Posterior cingulate gyrus (tissue), 11 donors: ENCODE measurements around the gene MYPN.
"Not testable (repeated sequence)": the region's sequence is repeated elsewhere in the genome, so short reads cannot be mapped to it uniquely, and the experiment has no call there.

Experiments
- DNase-seq, 10 donors: peaks; one replicate each; pipeline versions ENCODE4 v3.0.0 to v3.0.0-alpha.2; 2020 to 2021; ENCODE audit warnings: mixed read lengths in 3 of 10
- intact Hi-C: fragments of 100-400 bp; cut with DNase I; formaldehyde crosslinking; loops from one replicate; pipeline ENCODE4 v1.15.1; 2023

MYPN gene

GRCh38 chr10:68158031-68158430 is 48.7 kb downstream of the MYPN start:
- intact Hi-C loops: loop anchor here (5.0 kb wide), 2 partner anchors 76 to 371 kb away; no protein-coding TSS in a partner anchor
- DNase-seq: no peak

GRCh38 chr10:68163735-68164134 is 54.4 kb downstream of the MYPN start:
- intact Hi-C loops: no loop called here
- DNase-seq: no peak

- DNase-seq: no peak
- intact Hi-C loops: no loop called here
These were observed 56.4 kb downstream of the MYPN start for GRCh38 chr10:68165643-68166042.

- DNase-seq: no peak
- intact Hi-C loops: no loop called here
These were observed 57.7 kb downstream of the MYPN start for GRCh38 chr10:68166871-68167585.

GRCh38 chr10:68167586-68168189 is 58.4 kb downstream of the MYPN start:
- intact Hi-C loops: no loop called here
- no peak for DNase-seq

DNA sequence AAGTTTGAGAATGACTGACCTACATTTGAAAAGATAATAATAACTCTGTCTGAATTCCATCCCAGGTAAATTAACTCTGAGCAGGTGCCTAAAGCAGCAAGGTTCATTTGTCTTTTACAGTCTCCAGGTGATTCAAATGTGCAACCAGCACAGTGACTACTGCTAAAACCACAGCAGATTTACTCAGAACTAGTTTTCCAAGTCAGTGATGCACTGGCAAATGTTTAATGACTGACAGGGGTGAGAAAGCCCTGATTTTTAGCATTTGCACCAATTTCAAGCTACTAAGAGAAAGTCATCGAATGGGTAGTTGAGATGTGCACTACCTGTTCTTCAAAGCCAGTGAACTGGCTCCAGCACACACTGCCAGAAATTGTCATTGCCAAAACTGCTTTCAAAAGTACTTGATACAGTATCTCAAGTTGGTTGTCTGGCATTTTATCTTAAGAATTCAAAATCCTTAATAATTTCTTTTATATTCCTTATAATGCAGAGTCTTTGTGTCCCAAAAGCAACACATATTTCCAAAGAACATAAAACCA is 62.3 kb downstream of the MYPN start:
- intact Hi-C loops: no loop called here
- DNase-seq: no peak

GRCh38 chr10:68172324-68172723 is 63.0 kb downstream of the MYPN start:
- intact Hi-C loops: no loop called here
- no peak for DNase-seq

- intact Hi-C loops: no loop called here
- DNase-seq: no peak
These were observed 66.7 kb downstream of the MYPN start for GRCh38 chr10:68175949-68176348.

DNA sequence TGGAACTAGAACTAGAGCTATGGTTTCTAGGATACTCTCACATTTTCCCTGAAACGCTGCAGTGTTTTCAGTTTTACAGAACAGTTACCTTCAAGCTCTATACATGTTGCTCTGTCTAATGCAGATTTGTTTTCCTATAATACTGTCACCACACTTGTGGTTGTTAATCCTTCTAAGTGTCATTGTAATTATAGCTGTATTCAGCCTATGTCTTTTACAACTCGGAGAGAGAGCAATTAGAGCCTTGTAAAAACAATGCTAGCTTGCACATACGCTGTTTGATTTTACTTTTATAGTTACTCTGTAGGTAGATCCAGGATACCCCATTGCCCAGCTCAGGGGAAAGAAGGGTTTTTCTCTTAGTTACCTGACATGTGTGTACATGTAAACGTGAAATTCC is 67.5 kb downstream of the MYPN start:
- intact Hi-C loops: no loop called here
- DNase-seq: no peak

DNA sequence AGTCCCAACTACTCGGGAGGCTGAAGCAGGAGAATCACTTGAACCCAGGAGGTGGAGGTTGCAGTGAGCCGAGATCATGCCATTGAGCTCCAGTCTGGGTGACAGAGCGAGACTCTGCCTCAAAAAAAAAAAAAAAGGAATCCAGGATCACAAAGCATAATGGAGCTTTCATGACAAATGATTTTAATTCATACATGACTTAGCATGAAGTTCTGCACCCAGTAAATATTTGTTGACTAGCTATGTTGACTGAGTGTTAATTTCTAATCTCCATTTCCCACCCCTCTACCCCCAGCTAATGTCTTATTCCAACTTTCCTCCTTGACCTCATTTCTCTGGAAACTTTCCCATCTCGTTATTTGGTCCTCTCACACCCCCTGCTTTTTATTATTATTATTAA is 69.3 kb downstream of the MYPN start:
- intact Hi-C loops: no loop called here
- DNase-seq: no peak

DNA sequence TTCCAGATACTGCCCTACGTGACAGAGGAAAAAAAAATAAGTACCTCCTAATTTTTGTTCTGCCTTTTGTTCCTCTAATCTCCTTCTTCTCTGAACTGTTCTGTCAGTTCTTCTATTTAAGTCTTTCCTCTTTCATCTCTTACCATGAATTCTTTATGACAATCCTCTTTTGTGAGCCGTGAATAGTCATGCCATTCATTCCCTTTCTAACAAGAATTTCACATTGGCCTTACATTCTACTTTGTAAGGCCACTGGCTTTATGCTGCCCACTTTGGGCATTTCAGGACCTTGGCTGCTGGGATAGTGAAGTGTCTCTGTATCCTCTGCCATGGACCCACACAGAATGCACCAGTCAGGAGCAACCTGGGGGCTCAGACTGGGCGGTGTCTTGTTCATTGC is 69.7 kb downstream of the MYPN start:
- intact Hi-C loops: no loop called here

GRCh38 chr10:68180490-68180889 is 71.2 kb downstream of the MYPN start:
- intact Hi-C loops: no loop called here
- no peak for DNase-seq

More for the DNA sequence above, 69.7 kb downstream of the MYPN start:
- no peak for DNase-seq

DNA sequence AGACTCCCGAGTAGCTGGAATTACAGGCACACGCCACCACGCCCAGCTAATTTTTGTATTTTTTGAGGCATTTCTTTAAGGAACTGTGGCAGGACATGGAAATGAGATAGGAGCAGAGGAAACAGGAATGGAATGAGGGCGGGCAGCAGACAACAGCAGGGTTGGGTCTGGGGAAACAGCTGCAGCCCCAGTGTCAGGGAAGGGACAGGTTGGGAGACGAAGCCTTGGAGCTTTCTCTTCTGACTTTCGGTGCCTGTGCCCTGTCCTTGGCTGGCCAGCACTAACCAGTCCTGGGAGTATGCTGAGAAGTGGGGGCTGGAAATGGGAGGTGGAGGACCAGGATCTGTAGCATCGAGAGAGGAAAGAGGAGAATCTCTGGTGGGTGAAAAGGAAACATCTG is 75.3 kb downstream of the MYPN start:
- no peak for DNase-seq
- intact Hi-C loops: no loop called here

DNA sequence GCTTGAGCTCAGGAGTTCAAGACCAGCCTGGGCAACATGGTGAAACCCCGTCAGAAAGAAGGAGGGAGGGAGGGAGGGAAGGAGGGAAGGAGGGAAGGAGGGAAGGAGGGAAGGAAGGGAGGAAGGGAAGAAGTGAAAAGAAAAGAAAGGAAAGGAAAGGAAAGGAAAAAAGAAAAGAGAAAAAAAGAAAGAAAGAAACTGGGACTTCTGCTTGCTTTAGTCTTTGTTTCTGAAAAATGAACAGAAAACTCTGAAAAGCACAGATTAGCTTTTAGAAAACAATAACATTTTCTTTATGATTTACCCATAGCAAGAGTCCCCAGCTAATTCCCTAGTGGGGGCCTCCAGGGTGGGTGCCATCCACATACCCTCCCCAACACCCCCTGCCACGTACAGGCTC is 75.8 kb downstream of the MYPN start:
- no peak for DNase-seq
- intact Hi-C loops: no loop called here

GRCh38 chr10:68188835-68189234 is 79.5 kb downstream of the MYPN start:
- DNase-seq: no peak
- intact Hi-C loops: no loop called here

DNA sequence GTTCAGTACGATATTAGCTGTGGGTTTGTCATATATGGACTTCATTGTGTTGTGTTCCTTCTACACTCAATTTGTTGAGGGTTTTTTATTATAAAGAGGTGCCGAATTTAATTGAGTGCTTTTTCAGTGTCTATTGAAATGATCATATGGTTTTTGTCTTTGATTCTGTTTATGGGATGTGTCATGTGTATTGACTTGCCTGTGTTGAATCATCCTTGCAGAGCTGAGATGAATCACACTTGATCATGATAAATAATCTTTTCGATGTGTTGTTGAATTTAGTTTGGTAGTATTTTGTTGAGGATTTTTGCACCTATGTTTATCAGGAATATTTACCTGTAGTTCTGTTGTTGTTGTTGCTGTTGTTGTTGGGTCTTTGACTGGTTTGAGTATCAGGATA is 82.8 kb downstream of the MYPN start:
- intact Hi-C loops: no loop called here
- DNase-seq: no peak

DNA sequence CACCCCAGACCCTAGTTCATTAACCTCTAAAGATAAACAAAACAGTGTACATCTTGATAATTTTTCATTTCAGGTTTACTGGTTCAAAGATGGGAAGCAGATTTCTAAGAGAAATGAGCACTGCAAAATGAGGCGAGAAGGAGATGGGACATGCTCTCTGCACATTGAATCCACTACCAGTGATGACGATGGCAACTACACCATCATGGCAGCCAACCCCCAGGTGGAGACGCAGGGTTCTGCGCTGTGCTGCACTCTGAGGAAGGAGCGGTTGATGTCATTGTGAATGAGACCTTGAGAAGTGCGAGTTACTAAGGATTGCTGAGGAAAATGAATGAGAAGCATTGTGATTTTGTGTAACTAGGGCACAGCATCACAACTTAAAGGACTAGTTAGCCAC is 85.0 kb downstream of the MYPN start:
- intact Hi-C loops: no loop called here
- DNase-seq: no peak

- DNase-seq, intact Hi-C loops: not testable (repeated sequence)
These were observed 86.5 kb downstream of the MYPN start for GRCh38 chr10:68195776-68196175.

DNA sequence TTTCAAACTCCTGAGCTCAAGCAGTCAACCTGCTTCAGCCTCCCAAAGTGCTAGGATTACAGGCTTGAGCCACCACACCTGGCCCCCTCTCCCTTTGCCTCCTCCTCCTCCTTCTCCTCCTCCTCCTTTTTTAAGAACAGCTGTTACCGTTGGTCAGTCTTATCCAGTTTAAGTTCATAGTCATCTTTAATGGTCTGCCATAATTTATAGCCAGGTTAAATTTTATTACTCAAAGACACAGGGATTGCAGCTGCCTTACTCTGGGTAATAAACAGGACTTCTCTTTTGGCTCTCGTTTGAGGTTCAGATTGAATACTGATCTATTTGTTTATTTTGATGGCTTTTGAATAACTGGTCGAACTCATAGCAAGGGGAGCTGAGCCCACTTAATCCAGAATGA is 87.4 kb downstream of the MYPN start:
- DNase-seq: no peak
- intact Hi-C loops: no loop called here

DNA sequence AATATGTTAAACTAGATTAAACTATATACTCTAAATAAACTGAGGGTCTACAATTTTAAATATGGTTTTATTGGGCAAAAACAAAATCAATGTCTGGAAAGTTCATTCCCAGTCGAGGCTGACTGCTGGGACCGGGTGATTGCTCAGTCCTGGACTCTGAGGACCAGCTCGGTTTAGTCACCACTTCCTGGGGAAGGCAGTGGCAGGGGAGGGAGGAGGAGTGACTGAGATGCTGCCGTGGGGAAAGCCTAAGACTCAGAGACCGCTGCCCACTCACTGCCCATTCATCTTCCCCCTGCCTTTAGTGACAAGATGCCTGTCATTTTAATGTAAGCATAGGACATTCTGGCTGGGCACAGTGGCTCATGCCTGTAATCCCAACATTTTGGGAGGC is 93.7 kb downstream of the MYPN start:
- intact Hi-C loops: no loop called here
- DNase-seq: no peak

- intact Hi-C loops: loop anchor here (5.0 kb wide), 1 partner anchor 126 kb away; no protein-coding TSS in a partner anchor
- DNase-seq: peak in 8 of 10 donors; percentile 26 to 92 (median 58)
These were observed 99.2 kb downstream of the MYPN start for GRCh38 chr10:68208424-68209042.

DNA sequence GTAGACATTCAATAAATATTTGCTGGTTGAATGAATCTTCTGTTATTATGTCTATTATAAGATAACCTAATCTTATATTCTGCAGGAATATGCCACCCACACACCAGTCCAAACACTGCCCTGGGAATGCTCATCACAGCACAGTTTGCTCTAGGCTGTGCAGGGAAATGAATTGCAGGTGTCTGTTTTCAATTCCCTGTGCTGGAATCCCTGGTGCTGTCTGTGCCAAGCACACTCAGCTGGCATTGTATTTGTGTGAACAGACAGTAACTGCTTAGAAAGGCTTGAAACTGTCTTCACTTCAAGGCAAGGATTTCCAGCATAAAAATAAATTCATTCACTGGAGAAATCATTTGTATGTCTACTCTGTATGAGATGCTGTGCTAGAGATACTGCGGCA is 102.4 kb downstream of the MYPN start:
- DNase-seq: no peak
- intact Hi-C loops: loop anchor here (5.0 kb wide), 2 partner anchors 91 to 359 kb away; no protein-coding TSS in a partner anchor
